ENCODE data around the gene TGFA. TPM values are rescaled to one million over a fixed set of nuclear protein-coding genes. Genes with fewer than 3 reads are reported as not detected.

Gene TGFA
- total and polyA plus RNA-seq, 9 donors = 0.08 to 8.7 (median 1.2) TPM

DNA sequence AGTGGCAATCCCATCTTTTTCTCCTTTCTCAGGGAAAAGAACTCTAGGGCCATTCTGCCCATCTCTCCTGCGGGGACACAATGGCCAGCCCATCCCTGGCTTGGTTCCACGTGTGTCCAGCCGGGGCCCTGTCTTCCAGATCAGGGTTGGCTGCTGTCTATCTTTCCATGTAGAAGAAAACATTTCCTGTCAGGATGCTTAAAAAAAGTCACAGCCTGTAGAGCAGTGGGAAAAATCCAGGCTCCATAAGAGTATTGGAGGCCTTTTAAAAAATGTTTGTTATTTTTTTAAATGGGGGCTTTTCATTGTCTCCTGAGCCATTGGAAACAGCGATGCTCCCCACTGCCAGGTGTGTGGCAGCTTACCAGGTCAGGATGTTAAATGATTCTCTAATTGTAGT lies 105.6 kb downstream of the TGFA start:
- Histone ChIP-seq H3K4me3 (no peak overlapping the region), H3K27ac (no peak overlapping the region), H3K9me3 (no peaks in the 10 kb centered on the region), H3K27me3 (no peaks in the 10 kb centered on the region), H3K4me1 (ENCODE audit: insufficient read depth) (no peaks in the 10 kb centered on the region), H3K36me3 (no peaks in the 10 kb centered on the region)
- intact Hi-C loops (cut with DNase I) = no loop called here
- WGBS, 3 donors = 66 to 74% (median 69%) methylated on average over 4 of the region's 4 CpGs
- TF ChIP-seq EP300 (IDR thresholded peaks at IDR 0.05) = no peak
- TF ChIP-seq, protein P1, sequence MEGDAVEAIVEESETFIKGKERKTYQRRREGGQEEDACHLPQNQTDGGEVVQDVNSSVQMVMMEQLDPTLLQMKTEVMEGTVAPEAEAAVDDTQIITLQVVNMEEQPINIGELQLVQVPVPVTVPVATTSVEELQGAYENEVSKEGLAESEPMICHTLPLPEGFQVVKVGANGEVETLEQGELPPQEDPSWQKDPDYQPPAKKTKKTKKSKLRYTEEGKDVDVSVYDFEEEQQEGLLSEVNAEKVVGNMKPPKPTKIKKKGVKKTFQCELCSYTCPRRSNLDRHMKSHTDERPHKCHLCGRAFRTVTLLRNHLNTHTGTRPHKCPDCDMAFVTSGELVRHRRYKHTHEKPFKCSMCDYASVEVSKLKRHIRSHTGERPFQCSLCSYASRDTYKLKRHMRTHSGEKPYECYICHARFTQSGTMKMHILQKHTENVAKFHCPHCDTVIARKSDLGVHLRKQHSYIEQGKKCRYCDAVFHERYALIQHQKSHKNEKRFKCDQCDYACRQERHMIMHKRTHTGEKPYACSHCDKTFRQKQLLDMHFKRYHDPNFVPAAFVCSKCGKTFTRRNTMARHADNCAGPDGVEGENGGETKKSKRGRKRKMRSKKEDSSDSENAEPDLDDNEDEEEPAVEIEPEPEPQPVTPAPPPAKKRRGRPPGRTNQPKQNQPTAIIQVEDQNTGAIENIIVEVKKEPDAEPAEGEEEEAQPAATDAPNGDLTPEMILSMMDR (IDR thresholded peaks at IDR 0.05) = no peak
- TF ChIP-seq POLR2A (IDR thresholded peaks at IDR 0.05) = no peak
- no peak for DNase-seq

DNA sequence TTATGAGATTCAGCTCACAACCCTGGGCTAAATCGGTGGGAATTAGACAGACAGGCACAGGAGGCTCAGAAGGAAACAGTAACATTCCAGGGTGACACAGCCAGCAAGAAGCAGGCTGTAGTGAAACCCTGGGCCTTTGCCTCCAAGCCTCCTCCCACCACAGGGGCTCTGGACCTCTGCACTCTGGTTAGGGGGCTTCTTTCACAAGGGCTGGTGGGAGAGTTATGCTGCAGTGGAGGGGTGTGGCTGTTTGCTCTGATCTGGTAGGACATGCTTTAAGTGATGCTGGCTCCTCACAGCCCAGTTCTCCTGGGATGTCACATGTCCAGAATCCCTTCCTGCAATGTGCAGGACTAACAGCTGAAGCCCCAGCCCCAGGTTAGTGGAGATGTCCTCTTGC lies 109.9 kb downstream of the TGFA start:
- H3K27ac ChIP-seq = no peak overlapping the region

DNA sequence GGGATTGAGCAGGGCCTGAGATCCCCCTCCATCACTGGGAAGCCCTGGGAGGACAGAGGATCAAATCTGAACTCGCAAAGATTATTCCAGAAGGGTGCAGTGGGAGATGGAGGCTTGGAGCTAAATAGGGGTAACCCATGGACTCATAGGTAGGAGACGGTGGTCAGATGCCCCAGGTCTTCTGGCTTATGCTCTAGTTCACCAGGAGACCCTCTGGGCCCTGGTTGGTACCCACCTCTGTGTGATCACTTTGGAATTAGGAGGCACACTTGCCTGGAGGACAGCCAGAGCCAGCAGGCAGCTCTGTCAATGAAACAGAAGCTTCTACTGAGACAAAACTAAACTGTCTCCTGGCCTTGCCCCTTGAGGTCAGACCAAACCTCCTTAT lies 110.6 kb downstream of the TGFA start:
- Histone ChIP-seq H3K36me3 (no peaks in the 10 kb centered on the region), H3K27me3 (no peaks in the 10 kb centered on the region), H3K4me3 (no peak overlapping the region), H3K4me1 (ENCODE audit: insufficient read depth) (no peaks in the 10 kb centered on the region), H3K27ac (no peak overlapping the region), H3K9me3 (no peaks in the 10 kb centered on the region)
- 59 to 84% (median 71%) methylated on average over 2 of the region's 2 CpGs for WGBS, 3 donors
- no peak for DNase-seq
- TF ChIP-seq, protein P1 (IDR thresholded peaks at IDR 0.05) = no peak
- TF ChIP-seq EP300 (IDR thresholded peaks at IDR 0.05) (no peak), POLR2A (IDR thresholded peaks at IDR 0.05) (no peak)
- intact Hi-C loops (cut with DNase I) = no loop called here

More for the DNA sequence above, 109.9 kb downstream of the TGFA start:
- H3K9me3 ChIP-seq = no peaks in the 10 kb centered on the region
- H3K4me1 ChIP-seq (ENCODE audit: insufficient read depth) = no peaks in the 10 kb centered on the region
- DNase-seq = no peak
- H3K27me3 ChIP-seq = no peaks in the 10 kb centered on the region
- intact Hi-C loops (cut with DNase I) = no loop called here
- TF ChIP-seq EP300 (IDR thresholded peaks at IDR 0.05) (no peak), POLR2A (IDR thresholded peaks at IDR 0.05) (no peak)
- TF ChIP-seq, protein P1 (IDR thresholded peaks at IDR 0.05) = no peak
- H3K4me3 ChIP-seq = no peak overlapping the region
- H3K36me3 ChIP-seq = no peaks in the 10 kb centered on the region
- 62 to 67% (median 62%) methylated on average over 1 of the region's 1 CpG for WGBS, 3 donors

GRCh38 chr2:70442301-70443077 lies 111.1 kb downstream of the TGFA start:
- intact Hi-C loops (cut with DNase I) = no loop called here
- WGBS, 3 donors = 86 to 90% (median 88%) methylated on average over 8 of the region's 8 CpGs
- no peaks in the 10 kb centered on the region for H3K9me3 ChIP-seq
- TF ChIP-seq EP300 (IDR thresholded peaks at IDR 0.05) (no peak), POLR2A (IDR thresholded peaks at IDR 0.05) (no peak)
- TF ChIP-seq, protein P1 (IDR thresholded peaks at IDR 0.05) = no peak
- no peaks in the 10 kb centered on the region for H3K27me3 ChIP-seq
- H3K4me1 ChIP-seq (ENCODE audit: insufficient read depth) = no peaks in the 10 kb centered on the region
- H3K4me3 ChIP-seq = no peak overlapping the region
- no peak overlapping the region for H3K27ac ChIP-seq
- no peaks in the 10 kb centered on the region for H3K36me3 ChIP-seq
- DNase-seq = no peak
